Measurements from ENCODE around the gene CEACAM4.
"Not testable (repeated sequence)": the region's sequence is repeated elsewhere in the genome, so short reads cannot be mapped to it uniquely, and the experiment has no call there.

Gene CEACAM4

GRCh38 chr19:41584931-41585330 lies 41.9 kb downstream of the CEACAM4 start:
- no peak for DNase-seq (ENCODE audit: low spot score)

- no peak for DNase-seq (ENCODE audit: low spot score)
These were observed 42.5 kb downstream of the CEACAM4 start for GRCh38 chr19:41584260-41584810.

GRCh38 chr19:41582577-41583182 lies 44.2 kb downstream of the CEACAM4 start:
- not testable (repeated sequence) for DNase-seq (ENCODE audit: low spot score)

- DNase-seq (ENCODE audit: low spot score) = not testable (repeated sequence)
These were observed 45.8 kb downstream of the CEACAM4 start for GRCh38 chr19:41581068-41581467.

- no peak for DNase-seq (ENCODE audit: low spot score)
These were observed 48.0 kb downstream of the CEACAM4 start for GRCh38 chr19:41578886-41579285.

GRCh38 chr19:41577833-41578232 lies 49.0 kb downstream of the CEACAM4 start:
- no peak for DNase-seq (ENCODE audit: low spot score)

- DNase-seq (ENCODE audit: low spot score) = no peak
These were observed 49.6 kb downstream of the CEACAM4 start for GRCh38 chr19:41577144-41577830.

- no peak for DNase-seq (ENCODE audit: low spot score)
These were observed 50.9 kb downstream of the CEACAM4 start, which contains the start of gene CEACAM21 for GRCh38 chr19:41575998-41576397. Gene CEACAM21, plus strand, starts transcription at chr19:41576166. Its CDS starts 109 bp downstream, at chr19:41576275.

GRCh38 chr19:41570639-41571112 lies 56.2 kb downstream of the CEACAM4 start:
- peak; percentile 63 for DNase-seq (ENCODE audit: low spot score)

GRCh38 chr19:41570179-41570578 lies 56.7 kb downstream of the CEACAM4 start:
- no peak for DNase-seq (ENCODE audit: low spot score)

GRCh38 chr19:41569481-41570150 lies 57.3 kb downstream of the CEACAM4 start:
- DNase-seq (ENCODE audit: low spot score) = no peak
